GM10266 (cell line): ENCODE measurements around the gene PRSS3.
"Not testable (repeated sequence)": the region's sequence is repeated elsewhere in the genome, so short reads cannot be mapped to it uniquely, and the experiment has no call there.

Experiments used
- DNase-seq: peaks from one replicate; pipeline ENCODE4 v3.0.0; 2012; ENCODE audit errors: extremely low spot score
- TF ChIP-seq, protein P1 (sequence below): IDR thresholded peaks from 2 replicates; pipeline ENCODE4 v1.5.1; 2012; ENCODE audit warnings: mild to moderate bottlenecking, low read depth; ENCODE audit not compliant: control insufficient read depth, insufficient read depth; ENCODE audit errors: missing control alignments

PRSS3 gene

GRCh38 chr9:33795819-33796218 lies 458 bp downstream of the PRSS3 start:
- no peak for DNase-seq
- TF ChIP-seq, protein P1, sequence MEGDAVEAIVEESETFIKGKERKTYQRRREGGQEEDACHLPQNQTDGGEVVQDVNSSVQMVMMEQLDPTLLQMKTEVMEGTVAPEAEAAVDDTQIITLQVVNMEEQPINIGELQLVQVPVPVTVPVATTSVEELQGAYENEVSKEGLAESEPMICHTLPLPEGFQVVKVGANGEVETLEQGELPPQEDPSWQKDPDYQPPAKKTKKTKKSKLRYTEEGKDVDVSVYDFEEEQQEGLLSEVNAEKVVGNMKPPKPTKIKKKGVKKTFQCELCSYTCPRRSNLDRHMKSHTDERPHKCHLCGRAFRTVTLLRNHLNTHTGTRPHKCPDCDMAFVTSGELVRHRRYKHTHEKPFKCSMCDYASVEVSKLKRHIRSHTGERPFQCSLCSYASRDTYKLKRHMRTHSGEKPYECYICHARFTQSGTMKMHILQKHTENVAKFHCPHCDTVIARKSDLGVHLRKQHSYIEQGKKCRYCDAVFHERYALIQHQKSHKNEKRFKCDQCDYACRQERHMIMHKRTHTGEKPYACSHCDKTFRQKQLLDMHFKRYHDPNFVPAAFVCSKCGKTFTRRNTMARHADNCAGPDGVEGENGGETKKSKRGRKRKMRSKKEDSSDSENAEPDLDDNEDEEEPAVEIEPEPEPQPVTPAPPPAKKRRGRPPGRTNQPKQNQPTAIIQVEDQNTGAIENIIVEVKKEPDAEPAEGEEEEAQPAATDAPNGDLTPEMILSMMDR = no peak

DNA sequence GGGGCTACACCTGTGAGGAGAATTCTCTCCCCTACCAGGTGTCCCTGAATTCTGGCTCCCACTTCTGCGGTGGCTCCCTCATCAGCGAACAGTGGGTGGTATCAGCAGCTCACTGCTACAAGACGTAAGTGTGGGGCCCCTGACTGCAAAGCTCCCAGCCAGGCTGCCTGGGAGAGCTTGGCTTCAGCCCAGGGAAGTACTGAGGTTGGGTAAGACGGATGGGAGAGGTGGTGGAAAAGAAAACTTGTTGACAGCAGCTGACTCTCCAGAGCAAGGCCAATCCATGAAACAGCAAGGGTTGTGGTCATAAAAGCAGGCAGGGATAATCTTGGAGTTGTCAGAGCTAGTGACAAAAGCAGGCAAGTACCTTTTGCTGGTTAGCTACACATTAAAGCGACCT lies 1.3 kb downstream of the PRSS3 start:
- not testable (repeated sequence) for DNase-seq

- TF ChIP-seq, protein P1 = no peak
- DNase-seq = no peak
These were observed 2.5 kb downstream of the PRSS3 start for GRCh38 chr9:33797837-33798236.

GRCh38 chr9:33798545-33798944 lies 3.2 kb downstream of the PRSS3 start:
- TF ChIP-seq, protein P1 = no peak
- DNase-seq = no peak

GRCh38 chr9:33799928-33800704 lies 4.8 kb downstream of the PRSS3 start:
- no peak for DNase-seq
- TF ChIP-seq, protein P1 = no peak

DNA sequence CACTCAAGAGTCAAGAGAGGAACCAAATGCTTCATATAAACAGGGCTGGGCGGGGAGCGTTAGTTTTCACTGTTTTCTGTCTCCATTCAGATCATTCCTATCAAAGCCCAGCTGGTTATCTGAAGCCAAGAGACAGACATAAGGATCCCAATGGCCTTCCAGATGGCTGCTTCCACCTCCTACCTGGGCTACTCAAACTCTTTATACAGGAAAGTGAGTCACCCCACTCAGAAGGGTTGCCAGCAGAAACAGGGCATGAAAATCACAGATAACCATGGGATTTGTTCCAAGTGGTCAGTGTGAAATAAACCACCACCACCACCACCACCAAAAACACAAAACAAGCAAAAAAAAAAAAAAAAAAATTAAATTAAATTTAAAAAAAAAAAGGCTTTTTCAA lies 5.5 kb downstream of the PRSS3 start:
- DNase-seq = no peak
- TF ChIP-seq, protein P1 = no peak

DNA sequence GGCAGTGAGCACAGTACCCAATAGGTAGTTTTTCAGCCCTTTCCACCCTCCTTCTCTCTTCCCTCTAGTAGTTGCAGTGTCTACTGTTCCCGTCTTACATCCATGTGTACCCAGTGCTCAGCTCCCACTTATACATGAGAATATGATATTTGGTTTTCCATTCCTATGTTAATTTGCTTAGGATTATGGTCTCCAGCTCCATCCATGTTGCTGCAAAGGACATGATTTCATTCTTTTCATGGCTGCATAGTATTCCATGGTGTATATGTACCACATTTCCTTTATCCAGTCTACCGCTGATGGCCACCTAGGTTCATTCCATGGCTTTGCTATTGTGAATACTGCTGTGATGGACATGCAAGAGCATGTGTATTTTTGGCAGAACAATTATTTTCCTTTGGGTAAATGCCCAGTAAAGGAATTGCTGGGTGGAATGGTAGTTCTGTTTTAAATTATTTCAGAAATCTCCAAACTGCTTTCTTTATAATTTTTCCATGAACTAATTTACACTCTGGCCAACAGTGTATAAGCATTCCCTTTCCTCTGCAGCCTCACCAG lies 6.7 kb downstream of the PRSS3 start:
- not testable (repeated sequence) for DNase-seq

GRCh38 chr9:33804196-33804595 lies 8.8 kb downstream of the PRSS3 start:
- DNase-seq = not testable (repeated sequence)

DNA sequence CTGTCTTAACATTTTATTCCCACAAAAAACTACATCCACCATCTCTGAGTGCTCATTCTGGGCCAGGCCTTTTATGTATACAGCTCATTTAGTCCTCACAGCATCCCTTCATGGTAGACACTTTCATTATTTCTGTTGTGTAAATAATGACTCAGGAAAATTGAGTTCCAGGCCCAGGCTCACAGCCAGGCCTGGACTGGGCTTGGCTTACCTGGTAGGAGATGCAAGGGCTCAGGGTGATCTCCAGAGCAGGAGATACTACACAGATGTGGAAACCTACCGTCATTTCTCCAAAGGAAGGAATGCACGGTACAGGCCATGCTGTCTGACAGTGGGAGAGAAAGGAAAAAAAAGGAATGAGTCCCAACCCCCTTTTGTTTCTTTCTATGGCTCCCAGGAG lies 11.8 kb downstream of the PRSS3 start:
- DNase-seq = not testable (repeated sequence)

DNA sequence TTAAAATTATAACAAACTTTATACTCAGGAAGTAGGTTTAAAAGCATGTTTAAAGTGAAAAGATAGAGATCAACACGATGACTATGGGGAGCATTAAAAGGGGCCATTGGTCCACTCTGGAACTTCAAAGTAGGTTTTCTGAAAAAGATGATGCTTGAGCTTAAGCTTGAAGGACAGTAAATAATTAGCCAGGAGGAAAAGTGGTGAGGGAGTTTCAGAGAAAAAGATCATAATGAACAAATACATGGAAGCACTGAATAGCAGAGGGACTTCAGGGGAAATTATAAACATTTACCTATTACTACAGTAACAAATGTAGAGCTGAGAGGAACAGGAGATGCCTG lies 13.6 kb downstream of the PRSS3 start:
- DNase-seq = not testable (repeated sequence)
